Osteoblast (primary cell): Measurements from ENCODE around the gene CEP89. TPM values are rescaled to one million over a fixed set of nuclear protein-coding genes. Genes with fewer than 3 reads are reported as not detected.

Experiments used
- DNase-seq: peaks from one replicate; pipeline ENCODE4 v3.0.0; 2011; ENCODE audit warnings: low spot score, mixed read lengths; ENCODE audit not compliant: insufficient read length; ENCODE audit errors: missing footprints
- H2AFZ ChIP-seq: 2 replicates; pipeline ENCODE4 v1.6.0; 2011; ENCODE audit warnings: mild to moderate bottlenecking, low read length
- H3K27ac ChIP-seq: 2 replicates; pipeline ENCODE4 v1.5.1; 2011; ENCODE audit warnings: mild to moderate bottlenecking, low read depth, low read length, moderate library complexity
- H3K27me3 ChIP-seq: 2 replicates; pipeline ENCODE4 v1.6.0; 2012; ENCODE audit warnings: mild to moderate bottlenecking, control low read depth, inconsistent platforms, low read length, moderate library complexity; ENCODE audit not compliant: insufficient read depth
- H3K36me3 ChIP-seq: 2 replicates; pipeline ENCODE4 v1.5.1; 2011; ENCODE audit warnings: mild to moderate bottlenecking, low read length, control low read depth, moderate library complexity; ENCODE audit not compliant: insufficient read depth
- H3K4me1 ChIP-seq: 2 replicates; pipeline ENCODE4 v1.5.1; 2011; ENCODE audit warnings: mild to moderate bottlenecking, low read length, control low read depth, moderate library complexity; ENCODE audit not compliant: insufficient read depth
- H3K4me2 ChIP-seq: 2 replicates; pipeline ENCODE4 v1.6.0; 2011; ENCODE audit warnings: mild to moderate bottlenecking, low read length; ENCODE audit not compliant: insufficient read depth
- H3K4me3 ChIP-seq: fragments of 200-600 bp; sonication (generic); 3 replicates; pipeline ENCODE4 v1.5.1; 2012; ENCODE audit warnings: mild to moderate bottlenecking, low read length, inconsistent platforms; ENCODE audit not compliant: insufficient read depth
- H3K79me2 ChIP-seq: 2 replicates; pipeline ENCODE4 v1.6.0; 2012; ENCODE audit warnings: mild to moderate bottlenecking, low read length, control low read depth, inconsistent platforms; ENCODE audit not compliant: insufficient read depth
- H3K9me3 ChIP-seq: 2 replicates; pipeline ENCODE4 v1.5.1; 2011; ENCODE audit warnings: low read depth, low read length, control low read depth
- H4K20me1 ChIP-seq: 2 replicates; pipeline ENCODE4 v1.6.0; 2012; ENCODE audit warnings: mild to moderate bottlenecking, low read length, control low read depth; ENCODE audit not compliant: insufficient read depth
- total RNA-seq: library from RNA; depleted of rRNA; stranded (reverse); fragments of >200 nt; gene quantifications from 2 replicates; pipeline ENCODE4 v1.2.3, GENCODE V29; 2012
- TF ChIP-seq, protein P1 (sequence below): IDR thresholded peaks from 2 replicates; pipeline ENCODE4 v1.5.1; 2011; ENCODE audit warnings: mild to moderate bottlenecking, low read depth, low read length, moderate library complexity; ENCODE audit errors: extremely low read depth

CEP89 gene
- total RNA-seq, 1 donor: 18.5 TPM

DNA sequence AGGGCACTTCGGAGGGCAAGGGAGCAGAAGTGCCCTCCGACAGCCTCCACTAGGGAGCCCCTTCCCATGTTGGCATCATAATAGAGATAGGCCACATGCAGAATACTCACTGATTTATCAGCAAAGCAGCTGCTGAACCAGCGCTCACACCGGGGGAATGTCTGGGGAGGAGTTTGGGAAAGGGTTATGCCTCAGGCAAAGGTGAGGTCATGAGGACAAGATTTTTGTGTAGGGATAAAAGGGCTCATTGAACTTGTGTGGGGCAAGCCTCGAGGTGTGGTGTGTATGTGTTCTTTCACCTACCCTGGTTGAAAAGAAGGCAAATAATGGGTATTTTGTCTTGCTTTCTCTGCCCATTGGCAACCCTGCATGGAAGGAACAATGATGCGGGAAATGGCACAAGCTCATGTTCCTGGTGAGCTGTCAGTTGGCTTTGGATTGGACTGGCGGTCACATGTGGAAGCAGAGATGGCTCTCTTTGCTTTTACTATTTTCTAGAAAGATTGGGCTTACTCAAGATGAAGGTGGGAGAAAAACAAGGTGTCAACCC is 63.0 kb downstream of the CEP89 start:
- Histone ChIP-seq H4K20me1 (no peaks in the 10 kb centered on the region), H3K27me3 (no peaks in the 10 kb centered on the region), H3K4me1 (no peaks in the 10 kb centered on the region), H3K4me2 (no peak overlapping the region), H3K36me3 (peaks cover 9% of the 10 kb centered on the region), H3K9me3 (no peaks in the 10 kb centered on the region), H3K79me2 (no peaks in the 10 kb centered on the region), H2AFZ (no peak overlapping the region), H3K4me3 (no peak overlapping the region), H3K27ac (no peak overlapping the region)
- TF ChIP-seq, protein P1, sequence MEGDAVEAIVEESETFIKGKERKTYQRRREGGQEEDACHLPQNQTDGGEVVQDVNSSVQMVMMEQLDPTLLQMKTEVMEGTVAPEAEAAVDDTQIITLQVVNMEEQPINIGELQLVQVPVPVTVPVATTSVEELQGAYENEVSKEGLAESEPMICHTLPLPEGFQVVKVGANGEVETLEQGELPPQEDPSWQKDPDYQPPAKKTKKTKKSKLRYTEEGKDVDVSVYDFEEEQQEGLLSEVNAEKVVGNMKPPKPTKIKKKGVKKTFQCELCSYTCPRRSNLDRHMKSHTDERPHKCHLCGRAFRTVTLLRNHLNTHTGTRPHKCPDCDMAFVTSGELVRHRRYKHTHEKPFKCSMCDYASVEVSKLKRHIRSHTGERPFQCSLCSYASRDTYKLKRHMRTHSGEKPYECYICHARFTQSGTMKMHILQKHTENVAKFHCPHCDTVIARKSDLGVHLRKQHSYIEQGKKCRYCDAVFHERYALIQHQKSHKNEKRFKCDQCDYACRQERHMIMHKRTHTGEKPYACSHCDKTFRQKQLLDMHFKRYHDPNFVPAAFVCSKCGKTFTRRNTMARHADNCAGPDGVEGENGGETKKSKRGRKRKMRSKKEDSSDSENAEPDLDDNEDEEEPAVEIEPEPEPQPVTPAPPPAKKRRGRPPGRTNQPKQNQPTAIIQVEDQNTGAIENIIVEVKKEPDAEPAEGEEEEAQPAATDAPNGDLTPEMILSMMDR: no peak
- DNase-seq: no peak

DNA sequence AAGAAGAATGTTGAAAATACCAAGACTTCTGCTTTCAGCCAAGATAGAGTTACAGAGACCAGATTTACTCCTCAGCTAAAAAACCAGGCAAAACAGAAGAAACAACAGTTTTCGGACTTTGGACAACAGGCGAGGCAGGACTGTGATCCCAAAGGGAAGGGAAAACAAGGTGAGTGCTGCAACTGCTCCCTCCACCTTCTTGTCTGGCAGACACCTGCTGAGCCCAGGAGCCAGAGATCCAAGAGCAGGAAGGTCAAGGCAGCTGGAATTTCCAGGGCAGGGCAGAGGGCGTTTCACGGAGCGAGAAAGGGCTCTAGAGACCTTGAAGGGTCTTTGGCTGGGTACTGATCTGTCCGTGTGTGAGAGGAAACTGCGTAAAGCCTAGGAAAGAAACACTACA is 69.3 kb downstream of the CEP89 start:
- Histone ChIP-seq H3K27ac (no peak overlapping the region), H2AFZ (no peak overlapping the region), H3K36me3 (peaks cover 11% of the 10 kb centered on the region), H3K4me1 (no peaks in the 10 kb centered on the region), H3K79me2 (no peaks in the 10 kb centered on the region), H3K27me3 (no peaks in the 10 kb centered on the region), H3K9me3 (no peaks in the 10 kb centered on the region), H4K20me1 (no peaks in the 10 kb centered on the region), H3K4me3 (no peak overlapping the region), H3K4me2 (no peak overlapping the region)
- no peak for DNase-seq
- TF ChIP-seq, protein P1: no peak

DNA sequence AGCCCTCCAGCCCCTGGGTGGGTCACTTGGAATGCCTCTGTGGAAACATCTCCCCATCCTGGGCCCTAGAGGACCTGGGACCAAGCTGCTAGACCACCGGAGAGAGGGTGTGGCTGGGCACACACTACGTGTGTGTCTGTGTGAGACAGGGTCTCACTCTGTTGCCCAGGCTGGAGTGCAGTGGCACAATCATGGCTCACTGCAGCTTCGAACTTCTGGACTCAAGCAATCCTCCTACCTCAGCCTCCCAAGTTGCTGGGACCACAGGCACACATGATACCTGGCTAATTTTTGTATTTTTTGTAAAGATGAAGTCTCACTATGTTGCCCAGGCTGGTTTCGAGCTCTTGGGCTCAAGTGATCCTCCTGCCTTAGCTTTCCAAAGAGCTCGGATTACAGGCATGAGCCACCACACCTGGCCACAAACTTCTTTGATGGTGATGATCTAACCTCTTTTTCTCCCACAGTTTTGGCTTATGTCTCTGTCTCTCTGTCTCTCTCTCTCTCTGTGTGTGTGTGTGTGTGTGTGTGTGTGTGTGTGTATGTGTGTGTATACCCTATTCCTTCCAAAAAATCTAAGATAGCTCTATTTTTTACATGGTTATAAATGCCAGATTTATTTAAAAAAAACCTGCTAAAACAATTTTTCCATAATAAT is 70.1 kb downstream of the CEP89 start:
- Histone ChIP-seq H4K20me1 (no peaks in the 10 kb centered on the region), H3K36me3 (peaks cover 11% of the 10 kb centered on the region), H3K79me2 (no peaks in the 10 kb centered on the region), H3K4me1 (peaks cover 3% of the 10 kb centered on the region), H3K27ac (no peak overlapping the region), H3K9me3 (no peaks in the 10 kb centered on the region), H3K27me3 (no peaks in the 10 kb centered on the region), H3K4me2 (no peak overlapping the region), H2AFZ (no peak overlapping the region), H3K4me3 (no peak overlapping the region)
- TF ChIP-seq, protein P1: no peak
- no peak for DNase-seq

DNA sequence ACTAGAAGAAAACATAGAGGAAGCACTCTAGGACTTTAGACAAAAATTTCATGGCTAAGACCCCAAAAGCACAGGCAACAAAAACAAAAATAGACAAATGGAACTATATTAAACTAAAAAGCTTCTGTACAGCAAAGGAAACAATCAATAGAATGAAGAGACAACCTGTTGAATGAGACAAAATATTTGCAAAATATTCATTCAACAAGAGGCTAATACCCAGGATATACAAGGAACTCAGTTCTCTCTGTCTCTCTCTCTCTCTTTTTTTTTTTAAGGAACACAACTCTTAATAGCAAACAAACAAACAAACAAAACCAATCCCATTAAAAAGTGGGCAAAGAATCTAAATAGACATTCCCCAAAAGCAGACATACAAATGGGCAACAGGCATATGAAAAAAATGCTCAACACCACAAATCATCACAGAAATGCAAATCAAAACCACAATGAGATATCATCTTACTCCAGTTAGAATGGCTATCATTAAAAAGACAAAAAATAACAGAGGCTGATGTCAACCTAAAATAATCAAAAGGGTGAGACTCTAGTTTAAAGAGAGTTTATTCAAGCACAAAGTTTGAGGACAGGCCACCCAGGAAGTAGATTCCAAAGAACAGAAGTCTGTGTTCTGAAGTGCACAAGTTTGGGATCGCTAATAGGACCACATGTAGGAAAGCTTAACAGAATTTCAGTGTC is 75.1 kb downstream of the CEP89 start:
- H3K4me3 ChIP-seq: no peak overlapping the region

More for the DNA sequence above, 75.1 kb downstream of the CEP89 start:
- TF ChIP-seq, protein P1: no peak
- H3K9me3 ChIP-seq: peaks cover 3% of the 10 kb centered on the region
- peaks cover 3% of the 10 kb centered on the region for H3K4me1 ChIP-seq
- H3K79me2 ChIP-seq: no peaks in the 10 kb centered on the region
- H4K20me1 ChIP-seq: peaks cover 7% of the 10 kb centered on the region
- no peak overlapping the region for H3K4me2 ChIP-seq
- peaks cover 17% of the 10 kb centered on the region for H3K36me3 ChIP-seq
- DNase-seq: no peak
- H3K27ac ChIP-seq: no peak overlapping the region
- H3K27me3 ChIP-seq: no peaks in the 10 kb centered on the region
- H2AFZ ChIP-seq: no peak overlapping the region
